ENCODE data around the gene CNGA4.
"Not testable (repeated sequence)": the region's sequence is repeated elsewhere in the genome, so short reads cannot be mapped to it uniquely, and the experiment has no call there.

- TF ChIP-seq CTCF, POLR2A (IDR thresholded peaks at IDR 0.05): not testable (repeated sequence)
Measured at GRCh38 chr11:6280809-6281208, 41.9 kb downstream of the CNGA4 start.
